GM23248 (cell line): Measurements from ENCODE around the gene IRF4.

ENCODE experiments used
- EZH2 ChIP-seq: fragments of 200-600 bp; sonication (generic); IDR thresholded peaks from 2 replicates; pipeline ENCODE4 v1.6.1; 2018; ENCODE audit warnings: antibody characterized with exemption, mild to moderate bottlenecking; ENCODE audit not compliant: insufficient read depth, poor library complexity, severe bottlenecking
- EZH2phosphoT487 ChIP-seq: fragments of 200-600 bp; sonication (generic); IDR thresholded peaks from 2 replicates; pipeline ENCODE4 v1.6.1; 2018; ENCODE audit warnings: antibody characterized with exemption, moderate library complexity, mild to moderate bottlenecking, low read depth; ENCODE audit not compliant: insufficient read depth

DNA sequence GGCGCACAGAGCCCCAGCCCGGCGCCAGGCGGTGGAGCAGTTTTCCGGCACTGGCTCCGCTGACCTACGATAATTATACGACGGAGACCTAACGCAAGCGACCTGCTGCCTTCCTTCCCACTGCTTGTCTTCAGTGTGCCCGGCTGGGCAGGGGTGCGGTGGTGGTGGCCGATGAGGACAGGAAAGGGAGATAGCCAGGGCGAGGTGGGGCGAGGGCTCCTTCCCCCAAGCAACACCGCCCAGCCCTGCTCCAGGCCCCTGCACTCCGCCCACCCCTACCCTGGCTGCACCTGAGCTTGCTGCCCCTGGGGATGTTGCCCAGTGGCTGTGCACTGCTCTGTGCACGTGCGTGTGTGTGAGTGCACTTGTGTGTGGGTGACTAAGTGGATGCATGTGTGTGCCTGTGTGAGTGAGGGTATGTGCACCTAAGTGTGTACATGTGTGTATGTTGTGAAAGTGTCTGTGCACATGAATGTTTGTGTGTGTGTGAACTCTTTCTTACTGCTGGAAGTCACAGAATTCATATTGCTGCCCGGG is 42.6 kb upstream of the IRF4 start:
- TF ChIP-seq EZH2 (no peak), EZH2phosphoT487 (no peak)
